GM23248 (cell line): ENCODE measurements around the gene SLC6A11. TPM values are rescaled to one million over a fixed set of nuclear protein-coding genes. Genes with fewer than 3 reads are reported as not detected.

ENCODE experiments used
- DNase-seq: peaks from one replicate; pipeline ENCODE4 v3.0.0-alpha.2; 2015
- H2AFZ ChIP-seq: fragments of 200-600 bp; sonication (generic); 2 replicates; pipeline ENCODE4 v1.6.1; 2016; ENCODE audit warnings: antibody characterized with exemption
- H3F3A ChIP-seq: fragments of 200-600 bp; sonication (generic); 2 replicates; pipeline ENCODE4 v1.6.1; 2016; ENCODE audit warnings: mild to moderate bottlenecking, antibody characterized with exemption, mixed run types; ENCODE audit not compliant: insufficient read depth
- H3K27ac ChIP-seq: fragments of 200-600 bp; sonication (generic); 2 replicates; pipeline ENCODE4 v1.5.1; 2016; ENCODE audit warnings: mild to moderate bottlenecking
- H3K27me3 ChIP-seq: fragments of 200-600 bp; sonication (generic); replicated peaks from 2 replicates; pipeline ENCODE4 v1.6.1; 2016; ENCODE audit warnings: mild to moderate bottlenecking; ENCODE audit not compliant: insufficient read depth
- H3K36me3 ChIP-seq: fragments of 200-600 bp; sonication (generic); 2 replicates; pipeline ENCODE4 v1.6.1; 2016; ENCODE audit warnings: low read depth, mild to moderate bottlenecking
- H3K4me1 ChIP-seq: fragments of 200-600 bp; sonication (generic); 2 replicates; pipeline ENCODE4 v1.6.1; 2016; ENCODE audit warnings: mild to moderate bottlenecking; ENCODE audit not compliant: insufficient read depth
- H3K4me2 ChIP-seq: fragments of 200-600 bp; sonication (generic); one replicate; pipeline ENCODE4 v1.6.1; 2016; ENCODE audit warnings: mild to moderate bottlenecking; ENCODE audit not compliant: unreplicated experiment
- H3K4me3 ChIP-seq: fragments of 200-600 bp; sonication (generic); 2 replicates; pipeline ENCODE4 v1.5.1; 2016; ENCODE audit warnings: mild to moderate bottlenecking
- H3K79me2 ChIP-seq: fragments of 200-600 bp; sonication (generic); 2 replicates; pipeline ENCODE4 v1.6.1; 2016; ENCODE audit warnings: mild to moderate bottlenecking; ENCODE audit not compliant: insufficient read depth
- H3K9ac ChIP-seq: fragments of 200-600 bp; sonication (generic); 2 replicates; pipeline ENCODE4 v1.6.1; 2016; ENCODE audit warnings: mild to moderate bottlenecking
- H3K9me2 ChIP-seq: fragments of 200-600 bp; sonication (generic); 2 replicates; pipeline ENCODE4 v1.6.1; 2016; ENCODE audit warnings: mixed run types, mild to moderate bottlenecking, moderate library complexity; ENCODE audit not compliant: insufficient read depth
- H3K9me3 ChIP-seq: fragments of 200-600 bp; sonication (generic); one replicate; pipeline ENCODE4 v1.6.1; 2017; ENCODE audit warnings: low read depth
- H4K20me1 ChIP-seq: fragments of 200-600 bp; sonication (generic); 2 replicates; pipeline ENCODE4 v1.6.0; 2016; ENCODE audit not compliant: insufficient read depth
- EZH2 ChIP-seq: fragments of 200-600 bp; sonication (generic); IDR thresholded peaks from 2 replicates; pipeline ENCODE4 v1.6.1; 2018; ENCODE audit warnings: antibody characterized with exemption, mild to moderate bottlenecking; ENCODE audit not compliant: insufficient read depth, poor library complexity, severe bottlenecking
- EZH2phosphoT487 ChIP-seq: fragments of 200-600 bp; sonication (generic); IDR thresholded peaks from 2 replicates; pipeline ENCODE4 v1.6.1; 2018; ENCODE audit warnings: antibody characterized with exemption, moderate library complexity, mild to moderate bottlenecking, low read depth; ENCODE audit not compliant: insufficient read depth
- WGBS, 2 experiments: methylation state at CpG; one replicate each; pipeline ENCODE4 v1.1.6; 2015 to 2017; ENCODE audit warnings: low lambda C conversion rate in 2 of 2, low coverage in 1 of 2; ENCODE audit errors: missing lambda C conversion rate in 2 of 2; 5-methylcytosine and 5-hydroxymethylcytosine counted together
- in situ Hi-C: fragments of 300-500 bp; cut with MboI; formaldehyde crosslinking; loops from 2 replicates; pipeline ENCODE4 v1.15.0; 2020
- polyA plus RNA-seq: library from polyadenylated mRNA; unstranded; fragments of >200 nt; fragmentation: Nextera tagmentation; extraction: Ambion mirVana; gene quantifications from 2 replicates; pipeline ENCODE4 v1.2.1, GENCODE V29; 2016
- total RNA-seq: library from RNA; depleted of rRNA; stranded (reverse); fragments of >200 nt; shearing (Covaris generic); gene quantifications from 2 replicates; pipeline ENCODE4 v1.2.3, GENCODE V29; 2014

The SLC6A11 gene
- total and polyA plus RNA-seq, 2 experiments from 2014 or later = not detected

- in situ Hi-C loops = no loop called here
- 37 to 40% methylated on average over 13 of the region's 13 CpGs for WGBS, 2 experiments
- H3K27ac ChIP-seq = no peak overlapping the region
- no peak overlapping the region for H3K9ac ChIP-seq
- no peaks in the 10 kb centered on the region for H3K4me1 ChIP-seq
- peaks cover 12% of the 10 kb centered on the region for H3K27me3 ChIP-seq
- no peak for DNase-seq
- H4K20me1 ChIP-seq = no peaks in the 10 kb centered on the region
- no peak overlapping the region for H2AFZ ChIP-seq
- H3K4me3 ChIP-seq = no peak overlapping the region
- no peaks in the 10 kb centered on the region for H3F3A ChIP-seq
- H3K9me2 ChIP-seq = no peaks in the 10 kb centered on the region
- no peaks in the 10 kb centered on the region for H3K9me3 ChIP-seq
- no peaks in the 10 kb centered on the region for H3K79me2 ChIP-seq
- H3K4me2 ChIP-seq = no peak overlapping the region
- H3K36me3 ChIP-seq = no peaks in the 10 kb centered on the region
- no peak for TF ChIP-seq EZH2phosphoT487
- no peak for TF ChIP-seq EZH2
These were observed 157.1 kb downstream of the SLC6A11 start for GRCh38 chr3:10973046-10973595.

GRCh38 chr3:10974131-10974530 is 158.1 kb downstream of the SLC6A11 start:
- Histone ChIP-seq H3K9me2 (no peaks in the 10 kb centered on the region), H2AFZ (no peak overlapping the region), H3K27ac (no peak overlapping the region), H3K4me3 (no peak overlapping the region), H3K79me2 (no peaks in the 10 kb centered on the region), H3K36me3 (no peaks in the 10 kb centered on the region), H3K4me2 (no peak overlapping the region), H3K27me3 (peaks cover 12% of the 10 kb centered on the region), H3F3A (no peaks in the 10 kb centered on the region), H4K20me1 (no peaks in the 10 kb centered on the region), H3K4me1 (no peaks in the 10 kb centered on the region), H3K9ac (no peak overlapping the region), H3K9me3 (no peaks in the 10 kb centered on the region)
- no peak for DNase-seq
- 56 to 62% methylated on average over 7 of the region's 7 CpGs for WGBS, 2 experiments
- TF ChIP-seq EZH2 (no peak), EZH2phosphoT487 (no peak)
- in situ Hi-C loops = no loop called here

GRCh38 chr3:10974746-10975375 is 158.8 kb downstream of the SLC6A11 start:
- Histone ChIP-seq H3K9ac (no peak overlapping the region), H4K20me1 (no peaks in the 10 kb centered on the region), H3K4me1 (no peaks in the 10 kb centered on the region), H3K27ac (no peak overlapping the region), H3K36me3 (no peaks in the 10 kb centered on the region), H3F3A (no peaks in the 10 kb centered on the region), H3K27me3 (peaks cover 12% of the 10 kb centered on the region), H3K9me3 (no peaks in the 10 kb centered on the region), H3K9me2 (no peaks in the 10 kb centered on the region), H3K79me2 (no peaks in the 10 kb centered on the region), H2AFZ (no peak overlapping the region), H3K4me2 (no peak overlapping the region), H3K4me3 (no peak overlapping the region)
- DNase-seq = no peak
- WGBS, 2 experiments = 30 to 37% methylated on average over 7 of the region's 7 CpGs
- TF ChIP-seq EZH2phosphoT487 (no peak), EZH2 (no peak)
- in situ Hi-C loops = no loop called here

GRCh38 chr3:10975695-10976234 is 159.7 kb downstream of the SLC6A11 start:
- Histone ChIP-seq H3K4me2 (no peak overlapping the region), H2AFZ (no peak overlapping the region), H3K27me3 (peaks cover 13% of the 10 kb centered on the region), H3K36me3 (no peaks in the 10 kb centered on the region), H3K9ac (no peak overlapping the region), H4K20me1 (no peaks in the 10 kb centered on the region), H3K9me3 (no peaks in the 10 kb centered on the region), H3F3A (no peaks in the 10 kb centered on the region), H3K4me1 (no peaks in the 10 kb centered on the region), H3K79me2 (no peaks in the 10 kb centered on the region), H3K27ac (no peak overlapping the region), H3K9me2 (no peaks in the 10 kb centered on the region), H3K4me3 (no peak overlapping the region)
- 35 to 44% methylated on average over 1 of the region's 1 CpG for WGBS, 2 experiments
- in situ Hi-C loops = no loop called here
- no peak for DNase-seq
- TF ChIP-seq EZH2 (no peak), EZH2phosphoT487 (no peak)
